ENCODE results near the gene GPSM1.
"Not testable (repeated sequence)": the region's sequence is repeated elsewhere in the genome, so short reads cannot be mapped to it uniquely, and the experiment has no call there.

GPSM1 gene

GRCh38 chr9:136319955-136320354, 7.4 kb upstream of the GPSM1 start:
- not testable (repeated sequence) for DNase-seq

GRCh38 chr9:136320972-136321371, 6.4 kb upstream of the GPSM1 start:
- DNase-seq = not testable (repeated sequence)

GRCh38 chr9:136321561-136321960, 5.8 kb upstream of the GPSM1 start:
- no peak for DNase-seq

- DNase-seq = no peak
These were observed 4.5 kb upstream of the GPSM1 start for GRCh38 chr9:136322756-136323330.

- DNase-seq = no peak
These were observed 4.0 kb upstream of the GPSM1 start for GRCh38 chr9:136323371-136323789.

GRCh38 chr9:136324501-136325300, 2.6 kb upstream of the GPSM1 start:
- no peak for DNase-seq

GRCh38 chr9:136325358-136325757, 2.0 kb upstream of the GPSM1 start:
- no peak for DNase-seq

GRCh38 chr9:136326061-136326760, 1.1 kb upstream of the GPSM1 start:
- no peak for DNase-seq

GRCh38 chr9:136326761-136327303, 507 bp upstream of the GPSM1 start:
- DNase-seq = no peak

GRCh38 chr9:136328011-136328621, 777 bp downstream of the GPSM1 start:
- no peak for DNase-seq

GRCh38 chr9:136328622-136329041, 1.3 kb downstream of the GPSM1 start:
- DNase-seq = no peak

- no peak for DNase-seq
These were observed 1.9 kb downstream of the GPSM1 start for GRCh38 chr9:136329211-136329627.

GRCh38 chr9:136329636-136330405, 2.5 kb downstream of the GPSM1 start:
- DNase-seq = no peak

GRCh38 chr9:136330406-136330990, 3.2 kb downstream of the GPSM1 start:
- DNase-seq = no peak

- no peak for DNase-seq
These were observed 3.7 kb downstream of the GPSM1 start for GRCh38 chr9:136331030-136331429.

- DNase-seq = no peak
These were observed 4.5 kb downstream of the GPSM1 start for GRCh38 chr9:136331556-136332481.

- no peak for DNase-seq
These were observed 5.2 kb downstream of the GPSM1 start for GRCh38 chr9:136332482-136332983.

GRCh38 chr9:136333045-136333444, 5.7 kb downstream of the GPSM1 start:
- no peak for DNase-seq

- no peak for DNase-seq
These were observed 6.1 kb downstream of the GPSM1 start for GRCh38 chr9:136333486-136333885.

- DNase-seq = no peak
These were observed 7.2 kb downstream of the GPSM1 start for GRCh38 chr9:136334541-136334940.
